Effector CD8-positive, alpha-beta T cell (primary cell): Measurements from ENCODE around the gene ZDHHC16.
"Not testable (repeated sequence)": the region's sequence is repeated elsewhere in the genome, so short reads cannot be mapped to it uniquely, and the experiment has no call there.

Experiments
- DNase-seq: peaks from one replicate; lab custom pipeline; 2025; lab: John Stamatoyannopoulos, UW

The ZDHHC16 gene

GRCh38 chr10:97434557-97434956, 11.4 kb upstream of the ZDHHC16 start:
- no peak for DNase-seq

GRCh38 chr10:97435211-97435610, 10.8 kb upstream of the ZDHHC16 start:
- DNase-seq = no peak

- no peak for DNase-seq
These were observed 3.7 kb upstream of the ZDHHC16 start for GRCh38 chr10:97442277-97442676.

- no peak for DNase-seq
These were observed 1.8 kb upstream of the ZDHHC16 start for GRCh38 chr10:97444212-97444611.

- no peak for DNase-seq
These were observed 636 bp upstream of the ZDHHC16 start for GRCh38 chr10:97445357-97445721.

- no peak for DNase-seq
These were observed 4.9 kb downstream of the ZDHHC16 start for GRCh38 chr10:97450828-97451227.

- DNase-seq = no peak
These were observed 5.6 kb downstream of the ZDHHC16 start for GRCh38 chr10:97451605-97452004.

GRCh38 chr10:97452352-97452751, 6.4 kb downstream of the ZDHHC16 start:
- DNase-seq = no peak

- no peak for DNase-seq
These were observed 8.5 kb downstream of the ZDHHC16 start for GRCh38 chr10:97454330-97455036.

GRCh38 chr10:97456034-97456685, 10.2 kb downstream of the ZDHHC16 start:
- DNase-seq = no peak

GRCh38 chr10:97456686-97457065, 10.7 kb downstream of the ZDHHC16 start:
- no peak for DNase-seq

GRCh38 chr10:97459111-97459510, 13.1 kb downstream of the ZDHHC16 start:
- no peak for DNase-seq

- DNase-seq = no peak
These were observed 14.0 kb downstream of the ZDHHC16 start for GRCh38 chr10:97459933-97460332.

GRCh38 chr10:97462309-97462708, 16.3 kb downstream of the ZDHHC16 start:
- DNase-seq = no peak

- no peak for DNase-seq
These were observed 17.6 kb downstream of the ZDHHC16 start for GRCh38 chr10:97463363-97464132.

- no peak for DNase-seq
These were observed 18.3 kb downstream of the ZDHHC16 start for GRCh38 chr10:97464226-97464625.

GRCh38 chr10:97465982-97466381, 20.0 kb downstream of the ZDHHC16 start:
- no peak for DNase-seq

GRCh38 chr10:97466755-97467154, 20.8 kb downstream of the ZDHHC16 start:
- DNase-seq = no peak

GRCh38 chr10:97468162-97468561, 22.2 kb downstream of the ZDHHC16 start:
- DNase-seq = no peak

GRCh38 chr10:97468781-97469180, 22.8 kb downstream of the ZDHHC16 start:
- not testable (repeated sequence) for DNase-seq

- no peak for DNase-seq
These were observed 28.9 kb downstream of the ZDHHC16 start for GRCh38 chr10:97474918-97475317.

GRCh38 chr10:97475936-97476594, 30.1 kb downstream of the ZDHHC16 start:
- DNase-seq = no peak
